NCI-H526 treated with DMSO at 0.1 percent for 48 hours (cell line): Measurements from ENCODE around the gene SLC25A42.
"Not testable (repeated sequence)": the region's sequence is repeated elsewhere in the genome, so short reads cannot be mapped to it uniquely, and the experiment has no call there.

Source experiments
- DNase-seq: peaks from one replicate; lab custom pipeline; 2025; lab: John Stamatoyannopoulos, UW

SLC25A42 gene

DNA sequence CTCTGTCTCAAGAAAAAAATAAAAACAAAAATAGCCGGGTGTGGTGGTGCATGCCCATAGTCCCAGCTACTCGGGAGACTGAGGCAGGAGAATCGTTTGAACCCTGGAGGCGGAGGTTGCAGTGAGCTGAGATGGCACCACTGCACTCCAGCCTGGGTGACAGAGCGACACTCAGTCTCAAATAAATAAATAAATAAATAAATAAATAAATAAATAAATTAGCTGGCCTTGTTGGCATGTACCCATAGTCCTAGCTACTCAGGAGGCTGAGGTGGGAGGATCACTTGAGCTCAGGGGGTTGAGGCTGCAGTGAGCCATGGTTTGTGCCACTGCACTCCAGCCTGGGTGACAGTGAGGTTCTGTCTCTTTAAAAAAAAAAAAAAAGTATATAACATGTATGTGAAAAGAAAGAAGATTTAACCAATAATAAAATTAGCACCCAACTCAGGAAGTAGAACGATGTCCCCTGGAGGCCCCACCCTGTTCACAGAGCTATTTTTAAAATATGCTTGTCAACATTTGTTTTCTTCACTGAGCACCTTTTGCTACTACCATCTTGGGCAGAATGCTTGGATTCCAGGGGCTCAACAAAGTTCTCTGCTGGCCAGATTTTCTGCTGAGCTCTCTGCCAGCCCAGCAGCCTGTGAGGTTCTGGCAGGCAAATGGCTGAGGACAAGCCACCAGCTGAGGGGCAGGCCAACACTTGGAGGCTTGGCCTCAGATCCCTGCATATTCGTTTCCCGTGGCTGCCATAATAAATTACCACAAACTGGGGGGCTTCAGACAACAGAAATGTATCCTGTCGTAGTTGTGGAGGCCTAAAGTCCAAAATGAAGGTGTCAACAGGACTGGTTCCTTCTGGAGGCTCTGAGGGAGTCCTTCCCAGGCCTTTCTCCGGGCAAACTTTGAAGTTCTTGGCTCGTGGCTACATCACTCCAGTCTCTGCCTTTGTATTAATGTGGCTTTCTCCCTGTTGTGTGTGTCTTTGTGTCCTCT lies 5.2 kb downstream of the SLC25A42 start:
- DNase-seq = no peak

DNA sequence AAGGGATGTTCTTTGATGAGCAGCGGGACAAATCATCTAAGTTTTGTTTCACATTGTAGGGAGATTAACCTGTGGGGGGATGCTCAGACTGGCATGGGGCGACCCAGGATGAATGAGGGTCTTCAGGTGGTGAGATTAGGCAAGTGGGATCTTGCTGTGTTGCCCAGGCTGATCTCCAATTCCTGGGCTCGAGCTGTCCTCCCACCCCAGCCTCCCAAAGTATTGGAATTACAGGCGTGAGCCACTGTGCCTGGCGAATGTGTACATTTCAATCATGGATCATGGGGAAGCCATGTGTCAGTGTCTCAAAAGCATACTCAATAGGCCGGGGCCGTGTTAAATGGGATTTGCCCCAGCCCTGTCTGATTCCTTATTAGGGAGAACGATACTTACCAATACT lies 8.1 kb downstream of the SLC25A42 start:
- no peak for DNase-seq

DNA sequence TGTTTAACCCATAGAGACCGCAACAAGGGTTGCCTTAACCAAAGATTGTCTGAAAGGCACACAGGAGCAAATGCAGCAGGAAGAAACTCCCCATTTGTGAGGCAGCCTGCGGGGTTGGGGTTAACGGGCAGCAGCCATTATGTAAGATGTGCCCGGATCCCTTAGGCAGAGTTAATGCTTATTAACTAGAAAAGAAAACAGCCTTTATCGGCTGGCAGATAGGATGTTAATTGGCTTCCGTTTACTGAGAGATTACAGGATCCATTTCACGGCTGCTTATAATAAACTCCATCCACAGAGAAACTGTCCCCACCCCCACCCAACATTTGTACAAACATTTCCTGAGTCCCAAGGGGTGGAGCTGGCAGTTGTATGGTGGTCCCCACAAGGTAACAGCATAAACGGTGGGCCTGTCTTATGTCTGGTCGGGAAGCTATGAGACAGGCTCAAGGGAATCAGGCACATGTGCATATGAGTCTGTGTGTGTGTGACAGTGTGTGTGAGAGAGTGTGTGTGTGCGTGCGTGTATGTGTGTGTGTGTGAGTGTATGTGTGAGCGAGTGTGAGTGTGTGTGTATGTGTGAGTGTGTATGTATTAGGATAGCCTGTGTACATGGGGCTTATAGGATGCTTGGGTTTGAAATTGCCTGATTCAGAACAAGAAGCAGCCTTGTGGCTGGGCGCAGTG lies 10.5 kb downstream of the SLC25A42 start:
- no peak for DNase-seq

DNA sequence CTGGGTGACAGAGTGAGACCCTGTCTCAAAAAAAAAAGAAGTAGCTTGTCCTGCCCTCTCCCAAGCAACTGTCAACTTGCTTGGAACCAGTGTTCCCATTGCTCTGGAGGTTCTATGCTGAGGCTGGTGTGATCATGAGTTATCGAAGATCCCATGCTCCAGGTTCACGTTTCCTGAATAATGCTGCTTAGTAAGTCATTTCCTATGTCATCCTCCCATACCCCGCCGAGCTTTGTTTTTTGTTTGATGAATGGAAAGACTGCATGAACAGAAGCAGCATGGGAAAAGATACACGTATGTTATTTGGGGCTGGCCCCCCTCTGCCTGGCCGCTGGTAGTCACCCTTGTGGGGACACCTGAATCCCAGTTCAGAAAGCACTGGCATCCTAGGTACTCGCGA lies 11.3 kb downstream of the SLC25A42 start:
- no peak for DNase-seq

DNA sequence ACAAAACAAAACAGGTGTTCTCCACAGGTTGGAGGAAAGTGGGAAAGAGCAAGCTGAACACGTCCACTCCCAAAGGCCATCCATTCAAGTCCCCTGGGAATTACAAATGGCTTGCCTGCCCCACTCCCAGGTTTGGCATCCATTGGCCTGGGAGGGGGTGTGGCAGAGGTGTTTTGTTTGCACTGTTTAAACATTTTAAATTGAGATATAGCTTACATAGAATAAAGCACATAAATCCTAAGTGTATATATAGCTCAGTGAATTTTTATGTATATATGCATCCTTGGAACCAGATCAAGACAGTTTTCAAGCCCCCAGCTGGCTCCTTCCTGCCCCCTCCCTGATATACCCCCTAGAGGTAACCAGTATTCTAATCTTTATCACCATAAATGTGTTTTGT lies 12.7 kb downstream of the SLC25A42 start:
- no peak for DNase-seq

DNA sequence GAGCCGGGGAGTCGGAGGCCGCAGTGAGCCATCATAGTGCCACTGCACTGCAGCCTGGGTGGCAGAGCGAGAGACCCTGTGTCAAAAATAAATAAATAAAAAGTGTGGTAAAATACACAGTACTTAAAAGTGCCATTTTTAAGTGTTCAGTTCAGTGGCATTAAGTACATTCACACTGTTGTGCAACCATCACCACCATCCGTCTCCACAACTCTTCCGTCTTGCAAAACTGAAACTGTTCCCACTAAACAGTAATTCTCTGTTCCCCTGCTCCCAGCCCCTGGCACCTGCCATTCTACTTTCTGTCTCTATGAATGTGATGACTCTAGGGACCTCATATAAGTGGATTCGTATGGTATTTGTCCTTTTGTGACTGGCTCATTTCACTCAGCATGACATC lies 13.3 kb downstream of the SLC25A42 start:
- DNase-seq = no peak

DNA sequence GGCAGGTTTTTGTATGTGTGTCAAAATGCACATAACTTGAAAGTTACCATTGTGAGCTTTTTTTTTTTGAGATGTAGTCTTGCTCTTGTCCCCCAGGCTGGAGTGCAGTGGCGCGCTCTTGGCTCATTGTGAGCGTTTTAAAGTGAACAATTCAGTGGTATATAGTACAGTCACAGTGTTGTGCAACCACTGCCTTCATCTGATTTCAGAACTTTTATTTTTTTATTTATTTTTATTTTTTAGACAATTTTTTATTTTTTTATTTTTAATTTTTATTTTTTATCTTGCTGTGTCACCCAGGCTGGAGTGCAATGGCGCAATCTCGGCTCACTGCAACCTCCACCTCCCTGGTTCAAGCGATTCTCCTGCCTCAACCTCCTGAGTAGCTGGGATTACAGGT lies 15.0 kb downstream of the SLC25A42 start:
- DNase-seq = no peak

DNA sequence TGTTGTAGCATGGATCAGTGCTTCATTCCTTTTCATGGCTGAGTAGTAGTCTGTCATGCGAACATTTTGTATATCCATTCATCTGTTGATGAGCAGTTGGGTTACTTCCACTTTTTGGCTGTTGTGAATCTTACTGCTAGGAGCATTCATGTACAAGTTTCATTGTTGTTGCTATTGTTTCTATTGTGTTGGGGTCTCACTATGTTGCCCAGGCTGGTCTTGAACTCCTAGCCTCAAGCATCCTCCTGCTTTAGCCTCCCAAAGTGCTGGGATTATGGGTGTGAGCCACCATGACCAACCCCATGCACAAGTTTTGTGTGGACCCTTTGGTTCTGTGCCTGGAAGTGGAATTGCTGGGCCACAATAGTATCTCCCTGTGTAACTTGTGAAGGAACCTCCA lies 15.8 kb downstream of the SLC25A42 start:
- no peak for DNase-seq

DNA sequence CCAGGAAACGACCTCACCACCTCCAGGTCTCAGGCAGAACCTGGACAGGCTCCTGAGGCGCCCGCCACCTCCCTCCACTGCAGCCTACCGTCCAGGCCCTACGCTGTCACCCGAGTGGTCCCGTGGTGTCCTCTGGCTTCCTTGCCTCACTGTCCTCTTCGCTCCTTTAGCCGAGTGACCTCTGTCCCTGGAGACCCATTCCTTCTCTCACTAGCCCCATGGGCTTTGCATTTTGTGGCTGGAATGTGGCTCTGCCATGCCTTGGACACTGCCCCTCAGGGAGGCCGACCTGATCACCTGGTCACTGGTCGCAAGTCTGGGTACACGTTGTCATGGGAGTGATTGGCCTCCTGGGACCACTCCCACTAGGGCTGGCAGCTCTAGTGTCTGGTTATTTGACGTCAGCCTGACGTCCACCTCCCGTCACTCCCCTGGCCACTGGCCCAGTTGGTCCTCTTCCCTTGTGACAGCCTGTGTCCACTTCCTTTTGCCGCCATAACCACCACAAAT lies 17.9 kb downstream of the SLC25A42 start:
- DNase-seq = no peak

DNA sequence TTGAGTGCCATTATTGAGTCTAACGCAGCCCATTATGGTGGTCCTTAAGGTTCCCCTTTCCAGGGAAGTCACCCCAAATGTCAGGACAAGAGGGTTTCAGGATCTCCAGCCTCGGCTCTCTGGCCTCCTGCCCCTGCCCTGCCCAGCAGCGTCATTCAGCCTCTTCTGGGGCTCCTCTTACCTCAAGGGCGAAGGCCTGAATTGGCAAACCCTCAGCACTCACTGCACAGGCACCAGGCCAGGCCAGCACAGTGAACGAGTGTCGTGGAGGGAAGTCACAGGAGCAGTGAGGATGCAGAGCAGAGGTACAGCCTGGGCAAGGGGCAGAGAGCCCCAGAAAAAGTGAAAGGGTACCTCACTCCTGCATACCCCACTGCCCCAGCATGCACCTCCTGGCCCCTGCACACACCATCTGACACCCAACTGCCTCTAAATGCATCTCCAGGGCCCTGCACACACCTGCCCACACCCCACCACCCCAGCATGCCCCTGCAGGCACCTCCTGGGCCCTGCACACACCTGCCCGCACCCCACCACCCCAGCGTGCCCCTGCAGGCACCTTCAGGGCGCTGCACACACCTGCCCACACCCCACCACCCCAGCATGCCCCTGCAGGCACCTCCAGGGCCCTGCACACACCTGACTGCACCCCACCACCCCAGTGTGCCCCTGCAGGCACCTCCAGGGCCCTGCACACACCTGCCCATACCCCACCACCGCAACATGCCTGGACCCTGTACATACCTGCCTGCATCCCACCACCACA lies 19.8 kb downstream of the SLC25A42 start:
- no peak for DNase-seq

DNA sequence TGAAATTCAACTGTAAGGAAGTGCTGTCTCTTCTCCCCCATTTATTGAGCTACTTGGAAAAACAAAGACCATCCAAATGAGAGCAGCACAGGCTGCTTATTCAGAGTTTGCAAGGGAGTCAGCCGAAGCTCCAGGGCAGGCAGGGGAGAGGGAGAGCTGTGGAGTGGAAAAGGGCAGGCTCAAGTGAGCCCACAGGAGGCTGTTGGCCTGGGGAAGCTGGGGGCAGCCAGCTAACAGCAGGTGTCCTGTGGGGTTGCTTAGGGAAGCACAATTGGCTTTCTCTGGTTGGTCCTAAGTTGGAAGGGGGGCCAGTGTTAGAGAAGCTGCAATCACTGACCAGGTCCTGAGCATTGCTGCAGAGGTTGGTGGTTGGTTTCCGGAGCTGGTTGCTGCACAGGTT lies 23.9 kb downstream of the SLC25A42 start:
- no peak for DNase-seq

DNA sequence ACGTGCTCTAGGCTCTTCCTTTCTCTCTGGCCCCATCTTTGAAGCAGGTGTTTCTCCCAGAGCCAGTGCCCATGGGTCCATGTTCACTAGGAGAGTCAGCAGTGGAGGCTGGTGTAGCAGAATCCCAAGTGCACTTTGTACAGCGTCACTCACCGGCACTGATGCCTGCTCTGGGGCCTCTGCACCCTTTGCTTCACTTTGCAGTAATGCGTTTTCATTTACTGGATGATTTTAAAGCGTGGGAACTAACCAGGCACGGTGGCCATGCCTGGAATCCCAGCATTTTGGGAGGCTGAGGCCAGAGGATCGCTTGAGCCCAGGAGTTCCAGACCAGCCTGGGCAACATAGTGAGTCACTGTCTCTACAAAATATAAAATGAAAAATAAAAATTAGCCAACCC lies 30.7 kb downstream of the SLC25A42 start:
- DNase-seq = no peak

DNA sequence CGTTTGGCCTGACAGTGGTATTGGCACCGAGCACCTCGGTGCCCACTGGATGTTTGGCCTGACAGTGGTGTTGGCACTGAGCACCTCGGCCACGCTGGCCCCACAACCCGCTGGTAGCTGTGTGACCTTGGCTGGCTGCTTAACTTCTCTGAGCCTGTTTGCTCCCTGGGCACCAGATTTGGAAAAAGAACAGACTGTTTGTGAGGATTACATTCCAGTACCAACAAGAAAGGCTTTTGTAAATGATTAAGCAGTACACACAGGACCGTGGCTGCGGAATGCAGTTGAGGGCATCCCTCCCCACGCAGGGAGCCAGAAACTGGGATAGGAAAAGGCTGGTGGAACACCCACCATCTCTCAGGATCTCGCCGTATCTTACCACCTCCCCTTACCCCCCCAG lies 31.9 kb downstream of the SLC25A42 start:
- no peak for DNase-seq

DNA sequence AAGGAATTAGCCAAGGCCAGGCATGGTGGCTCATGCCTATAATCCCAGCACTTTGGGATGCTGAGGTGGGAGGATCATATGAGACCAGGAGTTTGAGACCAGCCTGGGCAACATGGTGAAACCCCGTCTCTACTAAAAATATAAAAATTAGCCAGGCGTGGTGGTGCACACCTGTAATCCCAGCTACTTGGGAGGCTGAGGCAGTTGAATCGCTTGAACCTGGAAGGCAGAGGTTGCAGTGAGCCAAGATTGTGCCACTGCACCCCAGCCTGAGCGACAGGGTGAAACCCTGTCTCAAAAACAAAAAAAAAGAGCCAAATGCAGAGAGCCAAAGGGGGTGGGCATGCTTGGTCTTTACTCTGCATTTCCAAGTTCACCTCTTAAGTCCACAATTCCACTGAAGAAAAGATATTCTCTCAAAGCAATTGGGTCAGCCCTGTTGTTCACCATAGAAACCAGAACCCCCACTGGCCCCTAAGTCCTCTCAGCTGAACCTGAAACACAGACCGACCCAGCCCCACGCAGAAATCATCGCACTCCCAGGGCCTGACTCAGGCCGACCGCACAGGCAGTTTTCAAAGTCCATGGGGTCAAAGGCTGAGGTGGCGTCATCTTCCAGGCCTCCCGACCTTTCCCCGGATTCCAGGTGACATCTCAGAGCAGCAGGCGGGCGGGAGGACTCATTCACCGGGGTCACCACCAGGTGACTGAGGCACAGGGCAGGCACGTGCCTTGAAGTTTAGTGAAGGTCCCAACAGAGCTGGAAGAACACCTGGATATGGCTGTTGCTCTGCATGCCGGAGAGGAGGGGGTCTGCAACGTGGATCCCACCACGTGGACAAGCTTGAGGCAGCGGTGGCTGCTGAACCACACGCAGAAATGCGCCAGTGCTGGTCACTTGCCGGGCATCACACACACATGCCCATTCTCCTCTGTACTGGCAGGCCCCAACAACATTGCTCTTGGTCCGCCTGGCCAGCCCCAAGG lies 33.1 kb downstream of the SLC25A42 start:
- no peak for DNase-seq

DNA sequence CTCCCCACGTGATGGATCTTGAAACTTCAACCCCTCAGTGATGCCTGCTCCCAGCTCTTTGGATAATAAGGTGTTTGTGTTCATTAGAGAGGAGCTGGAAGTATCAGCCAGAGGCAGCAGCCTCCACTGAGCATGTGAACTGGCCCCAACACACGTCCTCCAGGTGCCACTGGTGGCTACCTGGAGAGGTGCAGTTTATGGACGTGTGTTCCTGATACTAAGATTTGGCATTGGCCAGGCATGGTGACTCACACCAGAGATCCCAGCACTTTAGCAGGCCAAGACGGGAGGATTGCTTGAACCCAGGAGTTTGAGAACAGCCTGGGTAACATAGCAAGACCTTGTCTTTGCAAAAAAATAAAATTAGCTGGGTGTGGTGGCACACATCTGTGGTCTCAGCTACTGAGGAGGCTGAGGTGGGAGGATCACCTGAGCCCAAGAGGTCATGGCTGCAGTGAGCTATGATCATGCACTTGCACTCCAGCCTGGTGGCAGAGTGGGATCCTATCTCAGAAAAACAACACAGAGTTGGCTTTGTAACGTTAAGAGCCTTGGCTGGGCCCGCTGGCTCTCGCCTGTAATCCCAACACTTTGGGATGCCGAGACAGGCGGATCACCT lies 34.4 kb downstream of the SLC25A42 start:
- no peak for DNase-seq

DNA sequence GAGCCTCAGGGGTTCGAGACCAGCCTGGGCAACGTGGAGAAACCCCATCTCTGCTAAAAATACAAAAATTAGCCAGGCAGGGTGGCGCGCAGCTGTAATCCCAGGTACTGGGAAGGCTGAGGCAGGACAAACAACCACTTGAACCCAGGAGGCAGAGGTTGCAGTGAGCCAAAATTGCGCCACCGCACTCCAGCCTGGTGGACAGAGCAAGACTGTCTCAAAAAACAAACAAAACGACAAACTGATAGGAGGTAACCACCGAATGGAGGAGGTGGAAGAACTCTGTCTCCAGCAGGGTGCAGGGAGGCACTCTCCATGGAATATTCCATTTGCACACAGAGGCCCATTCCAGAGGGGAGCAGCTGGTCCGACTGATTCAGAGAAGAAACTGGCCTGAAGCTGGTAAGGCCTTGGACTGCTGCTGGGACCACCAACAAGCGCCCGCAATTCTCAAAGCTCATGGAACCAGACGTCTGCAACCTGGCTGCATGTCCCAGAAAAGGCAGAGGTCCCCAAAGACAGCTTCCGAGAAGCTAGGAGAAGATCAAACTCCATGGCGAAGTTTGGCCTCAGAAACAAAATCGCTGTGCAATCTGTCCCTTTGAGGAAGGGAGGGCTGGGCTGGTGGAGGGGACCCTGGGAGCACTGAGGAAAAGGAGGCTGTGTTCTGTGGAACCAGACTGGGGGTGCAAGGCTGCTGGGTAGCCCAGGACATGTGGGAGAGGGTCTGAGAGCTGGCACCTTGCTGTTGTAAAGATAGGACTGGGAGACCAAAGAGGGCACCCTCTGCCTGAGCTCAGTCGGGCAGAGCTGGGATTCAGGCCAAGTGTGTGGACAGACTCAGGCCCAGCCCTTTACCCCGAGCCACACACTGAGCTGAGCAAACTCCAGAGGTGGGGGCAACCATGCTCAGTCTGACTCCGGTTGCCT lies 35.2 kb downstream of the SLC25A42 start:
- no peak for DNase-seq

DNA sequence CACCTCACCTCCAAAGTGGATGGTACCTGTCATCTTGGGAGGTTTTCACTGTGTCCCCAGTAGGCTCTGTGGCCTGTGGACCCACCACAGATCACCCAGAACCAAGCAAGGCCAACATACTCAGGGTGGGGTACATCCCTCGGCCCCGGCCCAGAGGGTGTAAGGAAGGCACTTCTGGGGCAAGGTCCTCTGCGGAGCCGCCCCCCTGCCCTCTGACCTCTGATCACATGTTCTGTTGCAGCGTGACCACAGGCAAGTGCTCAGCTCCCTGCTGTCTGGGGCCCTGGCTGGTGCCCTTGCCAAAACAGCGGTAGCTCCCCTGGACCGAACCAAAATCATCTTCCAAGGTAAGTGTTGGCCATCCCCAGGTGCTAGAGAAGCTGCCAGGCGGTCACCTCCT lies 37.7 kb downstream of the SLC25A42 start:
- DNase-seq = no peak

DNA sequence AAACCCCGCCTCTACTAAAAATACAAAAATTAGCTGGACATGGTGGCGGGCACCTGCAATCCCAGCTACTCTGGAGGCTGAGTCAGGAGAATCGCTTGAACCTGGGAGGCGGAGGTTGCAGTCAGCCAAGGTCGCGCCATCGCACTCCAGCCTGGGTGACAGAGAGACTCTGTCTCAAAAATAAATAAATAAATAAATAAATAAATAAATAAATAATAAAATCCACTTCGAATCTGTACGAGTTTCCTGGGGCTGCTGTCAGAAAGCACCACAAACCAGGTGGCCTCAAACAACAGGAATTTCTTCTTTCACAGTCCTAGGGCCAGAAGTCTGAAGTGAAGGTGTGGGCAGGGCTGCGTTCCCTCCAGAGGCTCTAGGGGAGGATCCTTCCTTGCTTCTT lies 38.8 kb downstream of the SLC25A42 start:
- DNase-seq = not testable (repeated sequence)

DNA sequence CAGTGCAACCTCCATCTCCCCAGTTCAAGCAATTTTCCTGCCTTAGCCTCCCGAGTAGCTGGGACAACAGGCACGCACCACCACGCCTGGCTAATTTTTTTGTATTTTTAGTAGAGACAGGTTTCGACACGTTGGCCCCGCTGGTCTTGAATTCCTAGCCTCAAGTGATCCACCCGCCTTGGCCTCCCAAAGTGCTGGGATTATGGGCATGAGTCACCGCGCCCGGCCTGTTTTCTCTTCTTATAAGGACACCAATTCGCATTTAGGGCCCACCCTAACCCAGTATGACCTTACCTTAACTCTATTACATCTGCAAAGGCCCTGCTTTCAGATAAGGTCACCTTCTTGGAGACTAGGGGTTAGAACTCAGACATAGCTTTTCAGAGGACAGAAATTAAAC lies 39.4 kb downstream of the SLC25A42 start:
- DNase-seq = no peak
